K562 (cell line): Measurements from ENCODE around the gene NCOA6.

Source experiments
- FOXM1 ChIP-seq, 2 experiments: fragments of 450-650 bp in 1 of 2; sonication (generic) in 1 of 2; formaldehyde crosslinking in 1 of 2; IDR thresholded peaks; 2 replicates each; pipeline versions ENCODE4 v1.6.1 to v1.9.0; 2017 to 2022; ENCODE audit warnings: low read depth in 2 of 2, mild to moderate bottlenecking in 2 of 2, missing genetic modification reagents in 1 of 2, moderate library complexity in 1 of 2
- HMG20B ChIP-seq: fragments of 250-450 bp; sonication (Bioruptor Pico); IDR thresholded peaks from 2 replicates; pipeline ENCODE4 v1.5.0; 2021; ENCODE audit warnings: mild to moderate bottlenecking
- HNRNPL ChIP-seq: fragments of 200-400 bp; formaldehyde crosslinking; IDR thresholded peaks from 2 replicates; pipeline ENCODE4 v1.6.1; 2017; ENCODE audit warnings: low read depth, mild to moderate bottlenecking, low read length
- ZNF76 ChIP-seq: fragments of 250-450 bp; sonication (Bioruptor Pico); IDR thresholded peaks from 2 replicates; pipeline ENCODE4 v1.4.0; 2020; ENCODE audit warnings: mild to moderate bottlenecking, moderate library complexity, borderline replicate concordance
- TF ChIP-seq, protein P1 (sequence below): fragments of 200-600 bp; sonication (generic); IDR thresholded peaks from one replicate; pipeline ENCODE4 v1.6.1; 2012; ENCODE audit warnings: mild to moderate bottlenecking, low read depth, low read length, inconsistent platforms

GRCh38 chr20:34824026-34824425, 1.4 kb downstream of the NCOA6 start:
- TF ChIP-seq HMG20B (CRISPR knock-in tag): no peak
- TF ChIP-seq, protein P1, sequence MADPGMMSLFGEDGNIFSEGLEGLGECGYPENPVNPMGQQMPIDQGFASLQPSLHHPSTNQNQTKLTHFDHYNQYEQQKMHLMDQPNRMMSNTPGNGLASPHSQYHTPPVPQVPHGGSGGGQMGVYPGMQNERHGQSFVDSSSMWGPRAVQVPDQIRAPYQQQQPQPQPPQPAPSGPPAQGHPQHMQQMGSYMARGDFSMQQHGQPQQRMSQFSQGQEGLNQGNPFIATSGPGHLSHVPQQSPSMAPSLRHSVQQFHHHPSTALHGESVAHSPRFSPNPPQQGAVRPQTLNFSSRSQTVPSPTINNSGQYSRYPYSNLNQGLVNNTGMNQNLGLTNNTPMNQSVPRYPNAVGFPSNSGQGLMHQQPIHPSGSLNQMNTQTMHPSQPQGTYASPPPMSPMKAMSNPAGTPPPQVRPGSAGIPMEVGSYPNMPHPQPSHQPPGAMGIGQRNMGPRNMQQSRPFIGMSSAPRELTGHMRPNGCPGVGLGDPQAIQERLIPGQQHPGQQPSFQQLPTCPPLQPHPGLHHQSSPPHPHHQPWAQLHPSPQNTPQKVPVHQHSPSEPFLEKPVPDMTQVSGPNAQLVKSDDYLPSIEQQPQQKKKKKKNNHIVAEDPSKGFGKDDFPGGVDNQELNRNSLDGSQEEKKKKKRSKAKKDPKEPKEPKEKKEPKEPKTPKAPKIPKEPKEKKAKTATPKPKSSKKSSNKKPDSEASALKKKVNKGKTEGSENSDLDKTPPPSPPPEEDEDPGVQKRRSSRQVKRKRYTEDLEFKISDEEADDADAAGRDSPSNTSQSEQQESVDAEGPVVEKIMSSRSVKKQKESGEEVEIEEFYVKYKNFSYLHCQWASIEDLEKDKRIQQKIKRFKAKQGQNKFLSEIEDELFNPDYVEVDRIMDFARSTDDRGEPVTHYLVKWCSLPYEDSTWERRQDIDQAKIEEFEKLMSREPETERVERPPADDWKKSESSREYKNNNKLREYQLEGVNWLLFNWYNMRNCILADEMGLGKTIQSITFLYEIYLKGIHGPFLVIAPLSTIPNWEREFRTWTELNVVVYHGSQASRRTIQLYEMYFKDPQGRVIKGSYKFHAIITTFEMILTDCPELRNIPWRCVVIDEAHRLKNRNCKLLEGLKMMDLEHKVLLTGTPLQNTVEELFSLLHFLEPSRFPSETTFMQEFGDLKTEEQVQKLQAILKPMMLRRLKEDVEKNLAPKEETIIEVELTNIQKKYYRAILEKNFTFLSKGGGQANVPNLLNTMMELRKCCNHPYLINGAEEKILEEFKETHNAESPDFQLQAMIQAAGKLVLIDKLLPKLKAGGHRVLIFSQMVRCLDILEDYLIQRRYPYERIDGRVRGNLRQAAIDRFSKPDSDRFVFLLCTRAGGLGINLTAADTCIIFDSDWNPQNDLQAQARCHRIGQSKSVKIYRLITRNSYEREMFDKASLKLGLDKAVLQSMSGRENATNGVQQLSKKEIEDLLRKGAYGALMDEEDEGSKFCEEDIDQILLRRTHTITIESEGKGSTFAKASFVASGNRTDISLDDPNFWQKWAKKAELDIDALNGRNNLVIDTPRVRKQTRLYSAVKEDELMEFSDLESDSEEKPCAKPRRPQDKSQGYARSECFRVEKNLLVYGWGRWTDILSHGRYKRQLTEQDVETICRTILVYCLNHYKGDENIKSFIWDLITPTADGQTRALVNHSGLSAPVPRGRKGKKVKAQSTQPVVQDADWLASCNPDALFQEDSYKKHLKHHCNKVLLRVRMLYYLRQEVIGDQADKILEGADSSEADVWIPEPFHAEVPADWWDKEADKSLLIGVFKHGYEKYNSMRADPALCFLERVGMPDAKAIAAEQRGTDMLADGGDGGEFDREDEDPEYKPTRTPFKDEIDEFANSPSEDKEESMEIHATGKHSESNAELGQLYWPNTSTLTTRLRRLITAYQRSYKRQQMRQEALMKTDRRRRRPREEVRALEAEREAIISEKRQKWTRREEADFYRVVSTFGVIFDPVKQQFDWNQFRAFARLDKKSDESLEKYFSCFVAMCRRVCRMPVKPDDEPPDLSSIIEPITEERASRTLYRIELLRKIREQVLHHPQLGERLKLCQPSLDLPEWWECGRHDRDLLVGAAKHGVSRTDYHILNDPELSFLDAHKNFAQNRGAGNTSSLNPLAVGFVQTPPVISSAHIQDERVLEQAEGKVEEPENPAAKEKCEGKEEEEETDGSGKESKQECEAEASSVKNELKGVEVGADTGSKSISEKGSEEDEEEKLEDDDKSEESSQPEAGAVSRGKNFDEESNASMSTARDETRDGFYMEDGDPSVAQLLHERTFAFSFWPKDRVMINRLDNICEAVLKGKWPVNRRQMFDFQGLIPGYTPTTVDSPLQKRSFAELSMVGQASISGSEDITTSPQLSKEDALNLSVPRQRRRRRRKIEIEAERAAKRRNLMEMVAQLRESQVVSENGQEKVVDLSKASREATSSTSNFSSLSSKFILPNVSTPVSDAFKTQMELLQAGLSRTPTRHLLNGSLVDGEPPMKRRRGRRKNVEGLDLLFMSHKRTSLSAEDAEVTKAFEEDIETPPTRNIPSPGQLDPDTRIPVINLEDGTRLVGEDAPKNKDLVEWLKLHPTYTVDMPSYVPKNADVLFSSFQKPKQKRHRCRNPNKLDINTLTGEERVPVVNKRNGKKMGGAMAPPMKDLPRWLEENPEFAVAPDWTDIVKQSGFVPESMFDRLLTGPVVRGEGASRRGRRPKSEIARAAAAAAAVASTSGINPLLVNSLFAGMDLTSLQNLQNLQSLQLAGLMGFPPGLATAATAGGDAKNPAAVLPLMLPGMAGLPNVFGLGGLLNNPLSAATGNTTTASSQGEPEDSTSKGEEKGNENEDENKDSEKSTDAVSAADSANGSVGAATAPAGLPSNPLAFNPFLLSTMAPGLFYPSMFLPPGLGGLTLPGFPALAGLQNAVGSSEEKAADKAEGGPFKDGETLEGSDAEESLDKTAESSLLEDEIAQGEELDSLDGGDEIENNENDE: no peak
- TF ChIP-seq ZNF76 (CRISPR knock-in tag): no peak
- no peak for TF ChIP-seq HNRNPL
- TF ChIP-seq FOXM1 (IDR thresholded peaks at IDR 0.05; ENCODE audit: low read depth): no peak
- no peak for TF ChIP-seq FOXM1 (CRISPR knock-in tag; IDR thresholded peaks at IDR 0.05; ENCODE audit: low read depth)
